Trophoblast cell (in vitro differentiated cells and primary cell): ENCODE measurements around the gene SYNJ1.

Source experiments
- DNase-seq, 2 donors: peaks; one replicate each; pipeline ENCODE4 v3.0.0-alpha.2; 2016
- H2AFZ ChIP-seq: 2 replicates; pipeline ENCODE4 v1.6.1; 2013; ENCODE audit warnings: low read length, moderate library complexity, mild to moderate bottlenecking; ENCODE audit not compliant: insufficient read depth, poor library complexity
- H2AK5ac ChIP-seq: 2 replicates; pipeline ENCODE4 v1.6.1; 2013; ENCODE audit warnings: mild to moderate bottlenecking, low read length
- H2BK120ac ChIP-seq: 2 replicates; pipeline ENCODE4 v1.6.1; 2013; ENCODE audit warnings: low read length, mild to moderate bottlenecking, moderate library complexity; ENCODE audit not compliant: insufficient read depth, poor library complexity
- H2BK12ac ChIP-seq: 2 replicates; pipeline ENCODE4 v1.6.1; 2013; ENCODE audit warnings: mild to moderate bottlenecking, low read length, moderate library complexity
- H2BK5ac ChIP-seq: 2 replicates; pipeline ENCODE4 v1.6.1; 2013; ENCODE audit warnings: low read length, low read depth, moderate library complexity, mild to moderate bottlenecking; ENCODE audit not compliant: poor library complexity
- H3K14ac ChIP-seq: 2 replicates; pipeline ENCODE4 v1.6.1; 2013; ENCODE audit warnings: mild to moderate bottlenecking, low read length
- H3K18ac ChIP-seq: 2 replicates; pipeline ENCODE4 v1.6.1; 2013; ENCODE audit warnings: mild to moderate bottlenecking, low read length
- H3K23ac ChIP-seq: 2 replicates; pipeline ENCODE4 v1.6.1; 2013; ENCODE audit warnings: low read length
- H3K27ac ChIP-seq: 2 replicates; pipeline ENCODE4 v1.5.1; 2013; ENCODE audit warnings: low read depth, mild to moderate bottlenecking, inconsistent platforms, low read length, moderate library complexity
- H3K27me3 ChIP-seq: 2 replicates; pipeline ENCODE4 v1.6.1; 2013; ENCODE audit warnings: inconsistent platforms, mild to moderate bottlenecking, low read length, moderate library complexity; ENCODE audit not compliant: insufficient read depth
- H3K36me3 ChIP-seq, 2 experiments: 1 replicate in 1 of 2; 2 replicates in 1 of 2; pipeline ENCODE4 v1.6.1; 2013; ENCODE audit warnings: low read length in 2 of 2, mild to moderate bottlenecking in 2 of 2, moderate library complexity in 1 of 2; ENCODE audit not compliant: insufficient read depth in 2 of 2, control insufficient read depth in 1 of 2
- H3K4ac ChIP-seq: 2 replicates; pipeline ENCODE4 v1.6.1; 2013; ENCODE audit warnings: low read depth, mild to moderate bottlenecking, low read length, moderate library complexity
- H3K4me1 ChIP-seq, 2 experiments: 1 replicate in 1 of 2; 2 replicates in 1 of 2; pipeline ENCODE4 v1.6.1; 2013; ENCODE audit warnings: low read length in 2 of 2, mild to moderate bottlenecking in 2 of 2, moderate library complexity in 1 of 2; ENCODE audit not compliant: insufficient read depth in 2 of 2, control insufficient read depth in 1 of 2
- H3K4me2 ChIP-seq: 2 replicates; pipeline ENCODE4 v1.6.1; 2013; ENCODE audit warnings: inconsistent platforms, mild to moderate bottlenecking, low read length, moderate library complexity
- H3K4me3 ChIP-seq: 2 replicates; pipeline ENCODE4 v1.5.1; 2013; ENCODE audit warnings: mild to moderate bottlenecking, low read depth, low read length, inconsistent platforms
- H3K79me1 ChIP-seq: one replicate; pipeline ENCODE4 v1.6.1; 2013; ENCODE audit warnings: low read length
- H3K79me2 ChIP-seq: 2 replicates; pipeline ENCODE4 v1.6.1; 2013; ENCODE audit warnings: low read length, mild to moderate bottlenecking; ENCODE audit not compliant: control insufficient read depth, insufficient read depth, poor library complexity
- H3K9ac ChIP-seq: 2 replicates; pipeline ENCODE4 v1.6.1; 2013; ENCODE audit warnings: mild to moderate bottlenecking, low read length
- H3K9me3 ChIP-seq: 2 replicates; pipeline ENCODE4 v1.6.1; 2013; ENCODE audit warnings: low read depth, mild to moderate bottlenecking, control low read depth, inconsistent platforms, low read length; ENCODE audit not compliant: insufficient read depth
- H4K12ac ChIP-seq: 2 replicates; pipeline ENCODE4 v1.6.1; 2013; ENCODE audit warnings: low read depth, mild to moderate bottlenecking, low read length, moderate library complexity
- H4K8ac ChIP-seq: 2 replicates; pipeline ENCODE4 v1.6.1; 2013; ENCODE audit warnings: low read depth, mild to moderate bottlenecking, low read length, moderate library complexity
- H4K91ac ChIP-seq: one replicate; pipeline ENCODE4 v1.6.1; 2013; ENCODE audit warnings: low read depth, mild to moderate bottlenecking, low read length, moderate library complexity
- WGBS: extraction: QIAGEN DNeasy Blood & Tissue Kit; methylation state at CpG from one replicate; pipeline ENCODE4 v1.1.7; 2013; ENCODE audit warnings: missing lambda C conversion rate; ENCODE audit not compliant: insufficient read length, insufficient coverage; ENCODE audit errors: extremely low coverage; 5-methylcytosine and 5-hydroxymethylcytosine counted together

Gene SYNJ1

DNA sequence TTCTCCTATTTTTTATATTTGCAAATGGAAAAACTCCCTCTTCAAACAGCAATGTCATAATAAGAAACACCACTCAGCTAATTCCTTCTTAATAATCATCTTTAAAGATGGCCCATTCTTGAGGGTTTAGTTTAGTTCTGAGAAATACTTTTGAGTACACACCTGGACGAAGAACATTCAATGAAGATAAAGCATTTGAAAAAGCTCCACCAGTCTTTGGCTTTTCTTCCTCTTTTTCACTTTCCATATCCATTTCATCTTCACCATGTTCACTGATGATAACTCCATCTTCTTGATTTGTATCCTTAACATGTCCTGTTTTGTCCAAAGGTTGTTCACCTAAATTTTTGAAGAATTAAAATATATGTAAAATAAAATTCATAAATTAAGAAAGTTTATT lies 36.4 kb upstream of the SYNJ1 start:
- no peak overlapping the region for H2AK5ac ChIP-seq
- no peak overlapping the region for H2BK5ac ChIP-seq
- no peak overlapping the region for H3K23ac ChIP-seq
- WGBS, result no CpG with 5 or more reads among the region's 1 CpG
- no peak overlapping the region for H3K4me3 ChIP-seq
- H3K9ac ChIP-seq, result no peak overlapping the region
- no peak overlapping the region for H4K91ac ChIP-seq
- H3K79me1 ChIP-seq, result no peaks in the 10 kb centered on the region
- no peak overlapping the region for H3K4ac ChIP-seq
- H3K4me2 ChIP-seq, result no peak overlapping the region
- H4K8ac ChIP-seq, result no peak overlapping the region
- H3K18ac ChIP-seq, result no peak overlapping the region
- H2AFZ ChIP-seq, result no peak overlapping the region
- no peaks in the 10 kb centered on the region for H3K9me3 ChIP-seq
- H3K36me3 ChIP-seq, result peaks cover 8 to 28% of the 10 kb centered on the region in 2 experiments
- H3K27me3 ChIP-seq, result no peaks in the 10 kb centered on the region
- no peak overlapping the region for H4K12ac ChIP-seq
- peaks cover 2% of the 10 kb centered on the region for H3K79me2 ChIP-seq
- H2BK120ac ChIP-seq, result no peak overlapping the region
- no peak overlapping the region for H2BK12ac ChIP-seq
- H3K27ac ChIP-seq, result no peak overlapping the region
- no peak overlapping the region for H3K14ac ChIP-seq
- peaks cover 0 to 2% of the 10 kb centered on the region in 2 experiments for H3K4me1 ChIP-seq
- DNase-seq, result no peak

- no peak overlapping the region for H4K91ac ChIP-seq
- H3K14ac ChIP-seq, result no peak overlapping the region
- WGBS, result no CpG with 5 or more reads among the region's 1 CpG
- H3K9ac ChIP-seq, result no peak overlapping the region
- H3K27ac ChIP-seq, result no peak overlapping the region
- no peak overlapping the region for H2BK5ac ChIP-seq
- H3K36me3 ChIP-seq, result peaks cover 10 to 26% of the 10 kb centered on the region in 2 experiments
- no peak overlapping the region for H2BK120ac ChIP-seq
- no peak overlapping the region for H2AK5ac ChIP-seq
- H2AFZ ChIP-seq, result no peak overlapping the region
- no peaks in the 10 kb centered on the region for H3K79me1 ChIP-seq
- no peak overlapping the region for H3K4ac ChIP-seq
- H3K4me1 ChIP-seq, result peaks cover 0 to 4% of the 10 kb centered on the region in 2 experiments
- no peak overlapping the region for H4K12ac ChIP-seq
- H3K18ac ChIP-seq, result no peak overlapping the region
- no peak overlapping the region for H2BK12ac ChIP-seq
- no peak overlapping the region for H3K4me3 ChIP-seq
- H3K79me2 ChIP-seq, result no peaks in the 10 kb centered on the region
- H3K27me3 ChIP-seq, result no peaks in the 10 kb centered on the region
- no peak overlapping the region for H3K23ac ChIP-seq
- no peak overlapping the region for H4K8ac ChIP-seq
- H3K4me2 ChIP-seq, result no peak overlapping the region
- no peak for DNase-seq
- no peaks in the 10 kb centered on the region for H3K9me3 ChIP-seq
These were observed 30.0 kb upstream of the SYNJ1 start for GRCh38 chr21:32757804-32758203.

DNA sequence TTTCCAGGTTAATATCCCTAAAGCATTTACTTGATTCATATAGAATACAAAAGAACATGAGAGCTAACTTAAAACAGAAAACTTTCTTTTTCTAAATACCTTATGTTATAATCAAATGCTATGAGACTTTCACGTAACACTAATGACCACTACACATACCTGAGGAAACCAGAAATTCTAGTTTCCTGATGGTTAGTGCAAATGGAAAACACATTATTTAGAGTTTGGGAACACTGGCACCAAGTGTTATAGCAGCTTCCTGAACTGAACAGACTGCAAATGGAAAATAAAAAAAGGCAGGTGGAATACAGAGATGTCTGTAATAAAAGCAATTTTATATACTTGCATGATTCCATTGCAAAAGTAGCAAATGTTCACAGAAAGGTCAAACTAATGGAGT lies 28.3 kb upstream of the SYNJ1 start:
- Histone ChIP-seq H2AFZ (no peak overlapping the region), H4K12ac (no peak overlapping the region), H2AK5ac (no peak overlapping the region), H2BK120ac (no peak overlapping the region), H3K4me3 (no peak overlapping the region), H3K79me2 (no peaks in the 10 kb centered on the region), H3K9me3 (no peaks in the 10 kb centered on the region), H3K14ac (no peak overlapping the region), H2BK5ac (no peak overlapping the region), H4K8ac (no peak overlapping the region), H3K9ac (no peak overlapping the region), H3K27ac (no peak overlapping the region), H3K23ac (no peak overlapping the region), H3K4ac (no peak overlapping the region), H3K79me1 (no peaks in the 10 kb centered on the region), H3K4me1 (peaks cover 0 to 4% of the 10 kb centered on the region in 2 experiments), H3K18ac (no peak overlapping the region), H2BK12ac (no peak overlapping the region), H3K27me3 (no peaks in the 10 kb centered on the region), H3K36me3 (peaks cover 7 to 23% of the 10 kb centered on the region in 2 experiments), H3K4me2 (no peak overlapping the region), H4K91ac (no peak overlapping the region)
- WGBS, result no CpG with 5 or more reads among the region's 1 CpG
- DNase-seq, result peak; percentile 15 to 84

DNA sequence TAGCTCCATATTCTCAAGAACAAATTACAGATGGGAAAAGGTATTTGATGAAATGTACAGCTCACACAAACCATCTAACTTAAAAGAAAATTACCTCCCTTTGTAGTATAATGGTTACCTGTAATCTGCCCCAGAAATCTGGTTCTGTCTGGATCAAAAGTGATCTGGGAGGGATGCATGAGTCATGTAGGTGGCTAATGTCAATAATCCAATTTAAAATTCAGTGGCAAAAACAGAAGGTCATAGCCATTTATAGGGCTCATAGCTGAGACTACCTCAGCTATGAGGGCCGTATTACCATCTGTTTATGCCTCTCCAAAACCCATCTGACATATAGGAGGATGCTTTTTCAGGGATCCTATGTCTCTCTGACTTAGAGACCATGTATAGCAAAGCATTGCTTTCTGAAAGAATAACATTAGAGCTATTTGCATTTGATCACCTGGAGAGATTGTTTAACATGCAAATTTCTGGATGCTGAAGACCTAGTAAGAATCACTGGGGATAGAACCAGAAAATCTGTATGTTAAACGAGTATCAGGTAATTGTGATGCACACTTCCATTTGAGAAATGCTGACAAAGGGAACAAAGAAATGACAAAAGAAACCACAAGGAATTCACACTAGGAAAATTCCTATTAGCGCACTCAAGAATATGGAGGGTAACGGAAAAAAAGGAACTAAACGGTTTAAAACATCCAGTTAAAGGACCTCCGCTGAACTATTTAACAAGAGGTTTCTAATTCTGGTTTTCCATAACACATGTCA lies 26.2 kb upstream of the SYNJ1 start:
- Histone ChIP-seq H2AFZ (no peak overlapping the region), H3K4me1 (peaks cover 0 to 4% of the 10 kb centered on the region in 2 experiments), H2AK5ac (no peak overlapping the region), H3K79me1 (no peaks in the 10 kb centered on the region), H3K79me2 (no peaks in the 10 kb centered on the region), H3K27me3 (no peaks in the 10 kb centered on the region), H3K14ac (no peak overlapping the region), H3K36me3 (peaks cover 15 to 19% of the 10 kb centered on the region in 2 experiments), H4K91ac (no peak overlapping the region), H3K4me3 (no peak overlapping the region), H2BK12ac (no peak overlapping the region), H3K9me3 (no peaks in the 10 kb centered on the region), H3K18ac (no peak overlapping the region), H2BK5ac (no peak overlapping the region), H3K9ac (no peak overlapping the region), H4K8ac (no peak overlapping the region), H3K4me2 (no peak overlapping the region), H4K12ac (no peak overlapping the region), H3K23ac (no peak overlapping the region), H3K27ac (no peak overlapping the region), H2BK120ac (no peak overlapping the region), H3K4ac (no peak overlapping the region)
- no peak for DNase-seq
- no CpG with 5 or more reads among the region's 6 CpGs for WGBS
